ENCODE results near the gene CPNE4. TPM values are rescaled to one million over a fixed set of nuclear protein-coding genes. Genes with fewer than 3 reads are reported as not detected.

The CPNE4 gene
- total RNA-seq, 1 experiment from 2014 or later: 5.7 TPM

- ChIA-PET POLR2A (ENCODE audit: low non-redundant PET) (interaction anchor here (0.7 kb wide), 1 partner anchor 262 kb away, joined by 3 read pairs; no protein-coding TSS in a partner anchor), CTCF (no interaction called here)
- Histone ChIP-seq H3K4me3 (ENCODE audit: low read depth, low read length, poor library complexity, severe bottlenecking) (no peak overlapping the region), H3K4me1 (ENCODE audit: insufficient read depth, low read length, poor library complexity, severe bottlenecking) (no peaks in the 10 kb centered on the region), H3K36me3 (ENCODE audit: insufficient read depth, low read length, poor library complexity, severe bottlenecking) (no peaks in the 10 kb centered on the region), H3K27me3 (replicated peaks; ENCODE audit: insufficient read depth, low read depth, low read length, poor library complexity) (no peaks in the 10 kb centered on the region), H3K9me3 (ENCODE audit: low read depth, low read length, poor library complexity, severe bottlenecking) (no peaks in the 10 kb centered on the region), H3K27ac (ENCODE audit: low read depth, low read length, poor library complexity, severe bottlenecking) (no peak overlapping the region)
- intact Hi-C loops (cut with micrococcal nuclease; ENCODE audit: unreplicated experiment): no loop called here
- BruUV-seq (replicated peaks): no TSS peak
- no peak for DNase-seq (ENCODE audit: low spot score)
- TF ChIP-seq EZH2 (IDR thresholded peaks at IDR 0.05; ENCODE audit: borderline replicate concordance, low read depth, low read length, poor library complexity, severe bottlenecking): no peak
- no peak for TF ChIP-seq CTCF (conservative IDR thresholded peaks at IDR 0.05; ENCODE audit: low read depth, low read length)
These were observed 326.6 kb downstream of the CPNE4 start for GRCh38 chr3:131708241-131708640.

- H3K27ac ChIP-seq (ENCODE audit: low read depth, low read length, poor library complexity, severe bottlenecking): no peak overlapping the region
- no peaks in the 10 kb centered on the region for H3K27me3 ChIP-seq (replicated peaks; ENCODE audit: insufficient read depth, low read depth, low read length, poor library complexity)
- POLR2A ChIA-PET (ENCODE audit: low non-redundant PET): no interaction called here
- CTCF ChIA-PET: no interaction called here
- H3K9me3 ChIP-seq (ENCODE audit: low read depth, low read length, poor library complexity, severe bottlenecking): no peaks in the 10 kb centered on the region
- H3K4me3 ChIP-seq (ENCODE audit: low read depth, low read length, poor library complexity, severe bottlenecking): no peak overlapping the region
- peak; percentile 65 for DNase-seq (ENCODE audit: low spot score)
- no peaks in the 10 kb centered on the region for H3K4me1 ChIP-seq (ENCODE audit: insufficient read depth, low read length, poor library complexity, severe bottlenecking)
- BruUV-seq (replicated peaks): no TSS peak
- TF ChIP-seq EZH2 (IDR thresholded peaks at IDR 0.05; ENCODE audit: borderline replicate concordance, low read depth, low read length, poor library complexity, severe bottlenecking) (no peak), CTCF (conservative IDR thresholded peaks at IDR 0.05; ENCODE audit: low read depth, low read length) (no peak)
- intact Hi-C loops (cut with micrococcal nuclease; ENCODE audit: unreplicated experiment): no loop called here
- H3K36me3 ChIP-seq (ENCODE audit: insufficient read depth, low read length, poor library complexity, severe bottlenecking): no peaks in the 10 kb centered on the region
These were observed 329.2 kb downstream of the CPNE4 start for GRCh38 chr3:131705558-131706051.

GRCh38 chr3:131705099-131705498, 329.7 kb downstream of the CPNE4 start:
- no peaks in the 10 kb centered on the region for H3K27me3 ChIP-seq (replicated peaks; ENCODE audit: insufficient read depth, low read depth, low read length, poor library complexity)
- H3K27ac ChIP-seq (ENCODE audit: low read depth, low read length, poor library complexity, severe bottlenecking): no peak overlapping the region
- H3K4me1 ChIP-seq (ENCODE audit: insufficient read depth, low read length, poor library complexity, severe bottlenecking): no peaks in the 10 kb centered on the region
- DNase-seq (ENCODE audit: low spot score): no peak
- H3K36me3 ChIP-seq (ENCODE audit: insufficient read depth, low read length, poor library complexity, severe bottlenecking): no peaks in the 10 kb centered on the region
- ChIA-PET POLR2A (ENCODE audit: low non-redundant PET) (no interaction called here), CTCF (no interaction called here)
- no peak overlapping the region for H3K4me3 ChIP-seq (ENCODE audit: low read depth, low read length, poor library complexity, severe bottlenecking)
- intact Hi-C loops (cut with micrococcal nuclease; ENCODE audit: unreplicated experiment): no loop called here
- H3K9me3 ChIP-seq (ENCODE audit: low read depth, low read length, poor library complexity, severe bottlenecking): no peaks in the 10 kb centered on the region
- BruUV-seq (replicated peaks): no TSS peak
- TF ChIP-seq CTCF (conservative IDR thresholded peaks at IDR 0.05; ENCODE audit: low read depth, low read length): no peak
- no peak for TF ChIP-seq EZH2 (IDR thresholded peaks at IDR 0.05; ENCODE audit: borderline replicate concordance, low read depth, low read length, poor library complexity, severe bottlenecking)

Data from A673 (cell line).